Brain pericyte (primary cell): ENCODE results near the gene NAA20.
A peak's percentile ranks its signal among the peaks of the same experiment; 100 is the strongest.

Experiments
- DNase-seq: peaks from one replicate; pipeline ENCODE4 v3.0.0-alpha.2; 2012; ENCODE audit warnings: low read depth, low spot score

The NAA20 gene

DNA sequence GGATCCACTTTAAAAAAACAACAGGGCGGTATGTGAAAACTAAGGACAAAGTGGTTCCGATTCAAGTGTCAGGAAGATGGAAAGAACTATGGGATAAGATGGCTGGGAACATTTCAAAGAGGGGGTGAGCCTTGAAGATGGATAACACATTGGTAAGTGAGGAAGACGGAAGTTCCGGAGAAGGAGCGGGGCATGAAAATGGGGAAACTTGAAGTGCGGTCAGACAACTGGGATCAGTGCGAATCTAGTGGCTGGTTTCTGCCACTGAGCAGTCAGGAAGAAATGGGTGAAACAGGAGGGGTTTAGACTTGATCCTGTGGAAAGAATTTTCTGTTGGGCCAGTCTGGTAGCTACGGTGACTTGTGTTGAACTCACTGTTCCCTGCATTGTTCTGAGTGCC, 1.2 kb downstream of the NAA20 start:
- no peak for DNase-seq

DNA sequence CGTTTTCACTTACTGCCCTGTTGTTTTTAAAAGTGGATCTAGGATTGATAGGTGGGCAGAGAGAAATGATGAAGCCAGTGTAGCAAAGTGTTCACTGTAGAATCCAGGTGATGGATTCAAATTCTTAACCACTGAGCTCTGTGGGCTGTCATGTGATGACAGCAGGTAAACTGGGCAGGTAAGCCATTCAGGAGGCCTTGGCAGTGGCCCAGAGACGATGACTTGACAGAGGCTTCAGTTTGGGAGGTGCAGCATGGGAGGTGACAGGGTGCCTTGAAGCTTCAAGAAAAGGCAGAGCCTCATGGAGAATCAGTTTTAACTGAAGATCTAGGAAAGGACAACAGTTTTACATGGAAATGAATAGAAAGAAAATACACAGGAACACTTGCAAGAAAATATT, 2.0 kb downstream of the NAA20 start:
- DNase-seq = no peak

DNA sequence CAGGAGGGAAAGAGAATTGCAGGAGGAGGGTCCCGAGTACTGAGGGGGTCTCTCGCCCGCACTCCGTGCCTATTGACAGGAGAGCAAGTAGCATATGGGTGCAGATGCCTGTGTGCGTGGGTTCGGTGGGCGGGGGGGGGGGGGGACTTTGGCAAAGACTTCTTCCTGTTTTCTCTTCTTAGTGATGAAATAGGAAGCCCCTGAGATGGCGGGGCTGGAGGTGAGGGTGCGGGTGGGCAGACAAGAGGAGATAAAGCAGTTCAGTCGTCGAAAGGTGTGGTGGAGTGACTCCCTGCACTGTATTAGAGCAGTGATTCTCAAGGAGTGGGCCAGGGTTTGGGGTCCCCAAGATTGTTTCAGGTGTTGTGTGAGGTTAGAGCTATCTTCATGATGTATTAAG, 3.7 kb downstream of the NAA20 start:
- DNase-seq = no peak

DNA sequence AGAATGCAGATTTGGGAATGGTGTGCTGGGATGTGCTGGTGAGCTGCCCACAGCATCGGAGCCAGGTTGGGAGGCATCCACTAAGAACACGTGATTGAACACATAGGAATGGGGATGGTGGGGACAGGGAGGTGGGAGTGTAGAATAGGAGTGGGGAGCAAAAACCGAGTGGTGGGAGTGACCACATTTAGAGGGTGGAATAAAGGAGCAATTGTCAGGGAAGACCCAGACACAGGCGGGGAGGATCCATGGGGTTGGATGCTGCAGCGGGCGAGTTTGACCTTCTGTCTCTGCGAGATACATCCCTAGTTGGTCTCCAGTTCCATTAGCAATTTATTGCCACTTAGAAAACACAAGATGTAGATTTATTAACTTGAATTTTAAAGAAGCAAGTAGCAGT, 4.7 kb downstream of the NAA20 start:
- DNase-seq = no peak

DNA sequence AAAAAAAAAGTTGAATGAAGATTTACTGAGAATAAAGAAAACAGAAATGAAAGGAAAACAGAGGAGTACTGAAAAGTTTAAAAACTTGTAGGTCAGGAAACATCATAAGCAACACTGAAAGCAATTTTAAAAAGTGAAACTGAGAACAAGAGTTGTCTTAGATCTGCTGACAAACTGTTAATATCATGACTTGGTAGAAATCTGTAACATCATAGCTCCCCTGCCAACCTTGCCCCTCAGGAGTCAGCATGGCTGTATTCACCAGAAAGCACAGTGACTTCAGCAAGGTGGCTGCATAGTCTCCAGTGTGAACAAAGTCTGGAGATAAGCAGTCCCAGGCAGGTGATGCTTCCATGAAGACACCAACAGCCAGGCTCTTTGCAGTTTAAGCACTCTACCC, 5.3 kb downstream of the NAA20 start:
- no peak for DNase-seq

DNA sequence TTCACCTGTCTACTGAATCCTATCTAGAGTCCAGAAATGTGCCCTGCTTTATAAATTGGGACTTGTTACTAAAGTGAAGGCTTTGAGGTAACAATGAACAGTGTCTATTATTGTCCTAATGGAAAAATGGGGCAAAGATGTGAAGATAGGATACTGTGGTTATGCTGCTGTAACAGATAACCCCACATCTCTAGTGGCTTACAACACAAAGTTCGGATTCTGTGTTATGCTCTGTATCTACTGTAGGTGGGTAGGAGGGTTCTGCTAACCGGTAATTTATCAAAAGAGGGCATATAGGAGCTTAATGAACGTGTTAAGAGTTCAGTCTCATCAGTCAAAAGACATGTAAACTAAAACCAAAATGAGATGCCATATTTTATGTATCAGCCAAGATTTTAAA, 6.2 kb downstream of the NAA20 start:
- DNase-seq = no peak

DNA sequence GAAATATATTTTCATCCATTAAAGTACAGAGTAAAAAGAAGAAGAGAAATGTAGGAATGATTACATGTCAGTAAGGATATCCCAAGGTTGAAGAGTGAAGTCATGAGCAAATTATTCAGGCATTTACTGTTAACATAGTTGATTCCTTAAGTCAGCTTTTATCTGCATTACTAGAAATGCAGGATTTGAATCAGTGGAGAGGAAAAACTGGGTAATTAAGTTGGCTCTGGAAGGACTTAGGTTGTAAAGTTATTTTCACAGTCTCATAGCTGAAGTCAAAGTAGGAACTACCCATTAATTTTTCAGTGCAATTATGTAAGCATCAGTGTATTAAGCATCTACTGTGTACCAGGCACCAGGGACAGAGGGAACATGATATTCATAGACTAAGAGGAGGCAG, 7.8 kb downstream of the NAA20 start:
- DNase-seq = no peak

DNA sequence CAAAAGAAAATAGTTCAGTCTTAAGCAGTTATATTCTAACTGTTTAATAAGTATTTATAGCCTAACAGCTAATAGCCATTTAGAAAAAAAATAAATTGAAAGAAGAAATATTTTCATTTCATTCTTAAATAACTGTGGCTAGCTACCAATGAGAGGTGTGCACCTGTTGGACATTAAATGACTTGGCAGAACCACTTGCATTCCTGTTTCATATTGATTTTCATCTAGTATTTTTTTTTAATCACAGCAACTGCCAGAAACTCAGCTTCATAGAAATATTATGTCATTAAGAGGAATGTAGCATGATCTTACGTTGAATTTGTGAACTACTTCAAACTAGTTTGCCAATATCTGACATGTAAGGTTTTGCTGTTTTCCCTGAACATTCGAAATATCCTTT, 10.1 kb downstream of the NAA20 start:
- DNase-seq = no peak

DNA sequence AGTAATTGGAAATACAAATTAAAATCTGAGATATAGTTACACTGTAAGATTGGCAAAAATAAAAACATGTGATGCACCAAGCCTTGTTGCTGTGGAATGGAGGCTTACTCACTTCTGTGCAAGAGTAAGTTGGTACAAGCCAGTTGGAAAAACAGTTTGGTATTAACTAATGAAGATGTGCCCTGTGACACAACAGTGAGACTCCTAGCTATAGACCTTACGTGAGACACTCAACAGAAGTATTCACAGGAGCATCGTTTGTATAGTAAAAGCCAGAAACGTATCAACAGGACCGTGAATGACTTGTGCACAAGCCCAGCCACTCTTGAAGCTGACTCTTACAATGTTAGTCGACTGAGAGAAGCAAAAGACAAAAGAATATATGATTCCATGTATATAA, 14.6 kb downstream of the NAA20 start:
- DNase-seq = no peak

DNA sequence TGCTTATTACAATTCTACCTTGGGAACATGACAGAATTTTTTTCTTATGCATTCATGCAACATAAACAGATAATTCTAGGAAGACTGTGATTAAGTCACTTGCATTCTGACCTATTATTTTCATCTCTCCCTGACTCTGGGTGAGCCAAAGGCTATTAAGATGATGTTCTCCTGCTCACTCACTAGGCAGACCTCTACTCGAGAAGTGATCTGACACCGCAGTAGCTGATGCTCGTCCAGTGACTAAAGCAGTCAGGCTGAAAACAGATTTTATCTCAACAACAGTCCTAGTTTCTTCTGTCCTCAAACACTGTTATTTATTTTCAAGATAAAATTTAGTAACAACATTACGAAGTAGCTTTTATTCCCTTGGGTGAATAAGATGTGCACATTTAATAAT, 17.3 kb downstream of the NAA20 start:
- no peak for DNase-seq

DNA sequence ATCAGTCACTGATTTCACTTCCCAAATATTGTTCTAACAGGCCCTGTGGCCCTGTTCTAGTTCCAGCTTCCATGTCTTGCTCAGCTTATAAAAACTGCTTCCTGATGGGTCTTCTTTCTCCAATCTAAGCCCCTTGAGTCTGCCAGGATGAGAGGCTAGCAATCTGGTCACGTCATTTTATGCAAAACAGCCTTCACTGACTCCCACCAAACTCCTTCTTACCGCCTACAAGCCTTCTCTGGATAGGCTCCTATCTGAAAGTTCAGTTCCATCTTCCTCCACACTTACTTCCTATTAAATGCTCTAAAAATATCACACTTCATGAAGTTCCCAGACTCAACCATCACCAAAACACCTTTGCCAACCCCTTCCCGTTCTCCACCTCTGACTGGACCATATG, 19.6 kb downstream of the NAA20 start:
- DNase-seq = no peak

DNA sequence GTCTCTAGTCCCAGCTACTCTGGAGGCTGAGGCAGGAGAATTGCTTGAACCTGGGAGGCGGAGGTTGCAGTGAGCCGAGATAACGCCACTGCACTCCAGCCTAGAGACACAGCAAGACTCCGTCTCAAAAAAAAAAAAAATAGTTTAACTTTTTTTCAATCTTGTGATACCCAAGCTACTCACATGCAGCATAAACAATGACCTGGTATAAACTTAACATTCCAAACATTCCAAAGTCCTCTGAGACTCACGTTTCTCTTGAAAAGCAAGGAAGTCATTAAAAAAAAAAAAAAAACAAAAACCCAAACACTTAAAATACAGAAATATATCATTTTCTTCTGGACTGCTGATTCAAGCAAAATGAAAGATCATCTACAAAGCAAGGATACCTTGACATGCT, 20.8 kb downstream of the NAA20 start:
- DNase-seq = no peak

DNA sequence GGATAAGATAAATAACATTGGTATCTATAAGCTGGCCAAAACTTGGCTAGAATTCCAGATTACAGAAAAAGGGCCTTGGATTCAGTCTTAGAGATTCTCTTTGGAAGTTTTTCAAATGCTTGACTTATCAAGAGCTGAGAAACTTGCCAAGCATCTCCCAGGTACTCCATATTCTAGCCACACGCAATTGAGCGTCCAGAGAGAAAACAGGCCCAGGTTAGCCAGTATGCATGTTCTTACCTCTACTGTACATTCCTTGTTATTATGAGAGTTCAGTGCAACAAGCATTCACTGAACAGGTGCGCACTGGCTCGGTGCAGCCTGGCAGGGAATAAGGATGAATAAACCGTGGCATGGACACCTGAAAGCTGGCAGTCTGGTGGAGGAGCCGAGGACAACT, 21.4 kb downstream of the NAA20 start:
- no peak for DNase-seq

DNA sequence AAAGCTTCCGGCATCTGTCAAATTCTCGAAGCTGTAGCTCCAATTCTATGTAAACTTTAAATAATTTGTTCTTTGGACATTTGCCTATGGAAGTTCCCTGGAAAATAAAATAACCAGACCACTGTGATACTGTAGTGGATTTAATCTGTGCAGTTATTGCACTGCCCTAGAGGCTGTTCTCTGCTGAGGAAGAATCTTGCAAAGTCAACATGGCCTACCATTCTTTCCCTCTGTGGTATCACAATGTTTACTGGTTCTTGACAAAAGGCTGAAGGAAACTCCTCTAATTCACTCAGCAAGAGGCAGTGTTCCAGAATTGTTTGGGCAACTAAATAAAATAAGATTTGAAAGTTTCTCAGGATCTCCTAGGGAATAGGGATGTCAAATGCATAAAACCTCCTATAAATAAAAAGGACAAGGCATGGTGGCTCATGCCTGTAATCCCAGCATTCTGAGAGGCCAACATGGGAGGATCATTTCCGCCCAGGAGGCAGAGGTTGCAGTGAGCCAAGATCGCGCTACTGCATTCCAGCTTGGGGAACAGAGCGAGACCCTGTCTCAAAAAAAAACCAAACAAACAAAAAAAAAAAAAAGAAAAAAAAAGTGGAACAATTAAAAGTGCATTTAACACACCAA, 22.7 kb downstream of the NAA20 start:
- no peak for DNase-seq

DNA sequence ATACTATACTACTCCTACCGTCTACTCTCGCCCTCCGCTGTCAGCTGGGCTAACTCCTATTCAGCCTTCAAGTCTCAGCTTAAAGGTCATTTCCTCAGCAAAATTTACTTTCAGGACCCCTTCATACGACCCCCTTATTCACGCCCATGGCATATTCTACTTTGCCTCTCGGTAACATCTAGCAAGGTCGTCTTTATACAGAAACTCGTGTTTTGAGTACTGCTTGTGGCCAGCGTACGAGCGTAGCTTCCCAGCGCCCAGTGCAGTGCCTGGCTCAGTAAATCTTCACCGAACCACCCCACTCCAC, 34.6 kb downstream of the NAA20 start:
- no peak for DNase-seq

DNA sequence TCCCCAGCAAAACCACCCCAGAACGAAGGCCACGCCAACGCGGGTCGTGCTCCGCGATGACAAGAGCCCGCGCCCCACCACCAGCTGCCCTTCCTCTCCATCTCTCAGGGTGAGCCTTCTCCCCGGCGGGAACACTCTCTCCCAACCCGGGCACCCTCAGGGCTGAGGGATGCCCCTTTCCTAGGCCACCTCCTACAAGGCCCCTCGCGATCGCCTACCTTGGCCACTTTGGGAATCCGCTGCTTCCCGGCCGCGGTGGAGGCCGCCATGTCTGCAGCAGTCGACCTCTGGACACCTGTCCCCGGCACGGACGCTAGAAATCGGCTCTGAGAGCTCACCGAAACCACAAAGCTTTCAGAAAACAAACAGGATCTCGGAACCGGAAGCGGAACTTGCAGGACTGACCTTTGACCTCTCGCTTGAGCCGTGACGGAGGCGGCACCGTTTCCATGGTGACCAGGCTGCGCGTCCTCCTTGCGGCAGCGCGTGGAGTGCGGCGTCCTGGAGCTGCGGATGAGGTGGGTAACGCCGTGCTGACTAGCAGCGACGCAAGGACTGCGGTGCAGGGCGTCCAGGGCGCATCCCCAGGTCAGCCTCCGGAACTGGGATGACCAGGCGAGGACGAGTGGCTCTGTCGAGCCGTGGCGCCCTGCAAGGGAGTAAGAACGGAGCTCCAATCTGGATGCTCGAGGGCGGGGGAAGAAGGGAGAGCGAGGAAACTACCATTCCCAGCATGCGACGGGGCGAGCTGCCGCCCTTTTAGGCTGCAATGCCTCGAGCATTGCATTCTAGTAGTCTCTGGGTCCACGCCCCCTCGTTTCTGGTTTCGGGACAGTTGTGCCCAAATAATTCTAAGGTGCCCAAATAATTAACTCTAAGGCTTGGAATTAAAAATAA, 35.2 kb downstream of the NAA20 start, which contains the start of the genes CFAP61 and CRNKL1:
Gene CFAP61, plus strand, starts transcription at position 459 of the 897 bp plus-strand sequence. CDS start 4,122 bp downstream, outside the sequence.
Gene CRNKL1, minus strand, starts transcription at position 393 of the 897 bp plus-strand sequence. Its CDS starts 124 bp downstream, at position 269.
- DNase-seq = peak; percentile 94

DNA sequence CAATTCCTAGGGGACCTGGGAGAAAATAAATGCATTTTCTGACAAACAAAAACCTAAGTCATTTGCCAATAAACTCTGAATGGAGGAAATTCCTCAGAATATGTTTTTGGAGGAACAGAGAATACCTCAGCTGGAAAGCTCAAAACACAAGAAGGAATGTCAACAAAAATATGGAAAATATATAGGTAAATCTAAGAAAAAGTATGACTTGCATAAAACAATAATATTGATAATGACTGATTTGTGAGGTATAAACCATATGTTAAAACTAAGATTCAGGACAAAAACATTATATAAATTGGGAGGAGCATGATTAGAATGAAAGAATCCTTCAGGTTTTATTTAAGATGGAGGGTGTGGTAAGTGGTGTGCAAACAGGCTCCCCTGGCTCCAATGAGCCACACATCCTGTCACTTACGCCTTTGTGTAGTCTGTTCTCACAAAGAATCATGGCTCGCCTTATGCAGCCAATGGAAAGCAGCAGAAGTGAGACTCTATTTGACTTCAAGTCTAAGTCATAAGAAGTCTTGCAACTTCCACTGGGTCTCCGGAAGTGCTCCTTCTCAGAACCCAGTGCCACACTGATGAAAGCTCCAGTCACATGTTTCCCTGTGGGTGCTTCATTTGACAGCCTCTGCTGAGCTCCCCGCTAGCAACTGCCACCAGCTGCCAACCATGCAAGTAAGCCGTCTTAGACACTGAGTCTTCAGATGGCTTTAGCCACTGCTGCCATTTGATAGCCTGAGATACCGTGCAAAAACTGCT, 43.3 kb downstream of the NAA20 start:
- no peak for DNase-seq

DNA sequence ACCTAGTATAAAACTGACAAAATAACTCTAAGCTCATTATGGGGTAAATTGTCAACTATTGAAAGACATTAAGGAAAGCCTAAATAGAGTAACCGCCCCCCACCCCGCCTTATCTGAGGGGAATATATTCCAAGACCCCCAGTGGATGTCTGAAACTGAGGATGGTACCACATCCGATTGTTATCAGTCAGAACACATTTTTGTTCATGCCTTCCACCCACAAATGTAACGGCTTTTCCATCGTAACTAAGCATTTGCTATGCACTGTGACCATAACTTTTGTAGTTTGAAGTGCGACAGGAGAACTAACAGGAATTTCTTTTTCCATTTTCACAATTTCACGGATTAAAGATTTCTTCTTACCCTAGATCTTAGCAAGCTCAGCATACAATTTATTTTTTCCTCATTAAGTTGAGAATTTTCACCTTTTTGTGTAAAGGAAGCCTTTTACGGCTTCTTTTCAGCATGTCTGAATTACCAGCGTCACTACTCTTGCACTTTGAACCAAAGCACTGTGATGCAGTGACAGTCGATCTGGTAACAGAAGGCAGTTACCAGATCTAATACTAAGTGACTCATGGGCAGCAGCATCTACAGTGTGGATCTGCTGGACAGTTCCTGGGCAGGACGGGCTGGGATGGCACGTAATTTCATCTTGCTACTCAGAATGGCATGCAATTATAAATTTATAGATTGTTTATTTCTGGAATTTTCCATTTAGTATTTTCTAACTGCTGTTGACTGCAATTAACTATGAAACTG, 47.0 kb downstream of the NAA20 start:
- no peak for DNase-seq

DNA sequence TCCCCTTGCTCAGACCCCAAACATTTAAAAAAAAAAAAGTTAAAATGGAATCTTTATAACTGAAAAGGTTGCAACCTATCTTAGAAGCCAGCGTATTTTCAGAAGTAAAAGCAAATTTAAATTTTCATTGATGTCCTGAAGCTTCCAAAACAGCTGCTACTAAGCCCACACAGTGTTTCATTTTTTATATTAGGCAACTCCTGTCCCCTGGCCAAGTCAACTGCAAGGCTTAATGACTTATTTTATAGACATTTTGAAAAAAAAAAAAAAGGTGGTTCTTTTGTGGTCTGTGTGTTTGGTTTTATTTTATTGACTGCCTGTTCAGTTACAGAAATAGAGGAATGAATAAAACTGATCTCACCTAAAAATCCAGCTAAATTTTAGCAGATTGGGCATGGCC, 48.2 kb downstream of the NAA20 start:
- DNase-seq = no peak

DNA sequence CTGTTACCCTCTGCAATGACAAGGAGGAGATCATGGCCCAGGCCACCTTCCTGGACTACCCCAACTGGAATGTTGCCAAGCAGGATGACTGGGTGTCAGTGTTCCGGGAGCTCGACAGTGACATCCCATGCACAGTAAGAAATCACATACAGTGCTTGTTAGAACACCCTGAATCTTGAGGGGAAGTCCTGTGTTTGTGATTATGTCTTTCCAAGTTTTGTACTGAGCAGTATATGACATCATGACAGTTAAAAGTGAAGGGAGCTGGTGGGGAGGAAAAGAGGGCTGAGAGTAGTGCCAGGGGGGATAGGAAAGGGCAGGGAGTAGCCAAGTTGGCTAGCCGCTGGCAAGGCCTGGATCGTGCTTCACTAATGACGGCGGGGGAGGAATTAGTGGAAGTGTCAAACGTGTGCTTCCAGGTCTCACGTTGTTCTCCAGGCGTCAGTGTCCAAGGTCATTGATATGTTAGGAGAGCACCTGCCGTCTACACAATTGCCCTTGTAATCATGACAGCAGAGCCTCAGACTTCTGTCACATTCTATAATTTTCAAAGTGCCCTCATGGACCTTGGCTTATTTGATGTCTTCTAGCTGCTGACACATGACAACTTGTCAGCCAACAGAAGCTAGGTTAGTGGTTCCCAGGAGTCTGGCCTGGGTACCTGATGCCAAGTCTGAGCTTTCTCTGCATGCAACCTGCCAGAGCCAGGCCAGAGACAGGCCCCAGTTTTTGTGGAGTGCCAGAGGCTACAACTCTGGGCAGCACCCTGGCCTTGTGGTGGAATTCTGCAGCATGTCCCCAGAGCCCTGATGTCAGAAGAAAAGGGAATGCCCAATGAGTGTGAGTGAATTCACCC, 53.9 kb downstream of the NAA20 start:
- DNase-seq = no peak
